Liver (tissue), 9 donors: ENCODE data around the gene SMAP1. TPM values are rescaled to one million over a fixed set of nuclear protein-coding genes. Genes with fewer than 3 reads are reported as not detected.
A peak's percentile ranks its signal among the peaks of the same experiment; 100 is the strongest.

Experiments
- DNase-seq: peaks from one replicate; pipeline ENCODE4 v3.0.0-alpha.2; 2017; ENCODE audit warnings: low spot score
- H3K27ac ChIP-seq, 2 donors: one replicate each; pipeline ENCODE4 v1.7.0; 2013; ENCODE audit warnings: inconsistent platforms in 2 of 2, low read length in 2 of 2, control low read depth in 1 of 2, low read depth in 1 of 2, mild to moderate bottlenecking in 1 of 2
- H3K27me3 ChIP-seq, 4 donors: one replicate each; pipeline versions ENCODE4 v1.6.1 to v1.7.0; 2013; ENCODE audit warnings: low read length in 3 of 4, inconsistent platforms in 1 of 4, mild to moderate bottlenecking in 1 of 4, moderate library complexity in 1 of 4; ENCODE audit not compliant: control insufficient read depth in 4 of 4, insufficient read depth in 4 of 4
- H3K36me3 ChIP-seq, 4 donors: one replicate each; pipeline versions ENCODE4 v1.6.1 to v1.7.0; 2013; ENCODE audit warnings: low read length in 3 of 4, mild to moderate bottlenecking in 3 of 4, low read depth in 1 of 4, moderate library complexity in 1 of 4; ENCODE audit not compliant: control insufficient read depth in 4 of 4, insufficient read depth in 3 of 4
- H3K4me1 ChIP-seq, 4 donors: one replicate each; pipeline versions ENCODE4 v1.6.1 to v1.7.0; 2013; ENCODE audit warnings: low read length in 3 of 4, mild to moderate bottlenecking in 3 of 4, moderate library complexity in 1 of 4; ENCODE audit not compliant: control insufficient read depth in 4 of 4, insufficient read depth in 4 of 4
- H3K4me3 ChIP-seq, 3 donors: one replicate each; pipeline versions ENCODE4 v1.6.1 to v1.7.0; 2013; ENCODE audit warnings: low read length in 3 of 3, control low read depth in 1 of 3, low read depth in 1 of 3, mild to moderate bottlenecking in 1 of 3
- H3K9ac ChIP-seq, 2 donors: one replicate each; pipeline ENCODE4 v1.7.0; 2013; ENCODE audit warnings: low read length in 2 of 2, mild to moderate bottlenecking in 2 of 2, moderate library complexity in 2 of 2, control low read depth in 1 of 2, low read depth in 1 of 2
- H3K9me3 ChIP-seq, 4 donors: one replicate each; pipeline versions ENCODE4 v1.6.1 to v1.7.0; 2013; ENCODE audit warnings: low read length in 3 of 4; ENCODE audit not compliant: control insufficient read depth in 4 of 4
- ATF3 ChIP-seq: IDR thresholded peaks from 2 replicates; pipeline ENCODE4 v1.6.1; 2016; ENCODE audit warnings: antibody characterized with exemption
- EGR1 ChIP-seq, 2 donors: IDR thresholded peaks; 2 replicates each; pipeline ENCODE4 v1.6.1; 2016 to 2018; ENCODE audit warnings: antibody characterized with exemption in 2 of 2, low read depth in 2 of 2
- FOXA1 ChIP-seq: IDR thresholded peaks from 2 replicates; pipeline ENCODE4 v1.6.1; 2016; ENCODE audit warnings: antibody characterized with exemption
- FOXA2 ChIP-seq: IDR thresholded peaks from 2 replicates; pipeline ENCODE4 v1.6.1; 2016; ENCODE audit warnings: antibody characterized with exemption
- GABPA ChIP-seq, 2 donors: IDR thresholded peaks in 1 of 2; conservative IDR thresholded peaks in 1 of 2; 2 replicates each; pipeline ENCODE4 v1.6.1; 2016; ENCODE audit warnings: antibody characterized with exemption in 2 of 2, mild to moderate bottlenecking in 1 of 2, moderate library complexity in 1 of 2
- HNF4A ChIP-seq, 2 donors: conservative IDR thresholded peaks; 2 replicates each; pipeline ENCODE4 v1.6.1; 2016; ENCODE audit warnings: antibody characterized with exemption in 2 of 2, mild to moderate bottlenecking in 2 of 2
- HNF4G ChIP-seq: IDR thresholded peaks from 2 replicates; pipeline ENCODE4 v1.6.1; 2016; ENCODE audit warnings: antibody characterized with exemption
- JUND ChIP-seq, 2 donors: IDR thresholded peaks; 2 replicates each; pipeline ENCODE4 v1.6.1; 2016; ENCODE audit warnings: antibody characterized with exemption in 2 of 2
- NR2F2 ChIP-seq: IDR thresholded peaks from 2 replicates; pipeline ENCODE4 v1.6.1; 2016; ENCODE audit warnings: antibody characterized with exemption
- RAD21 ChIP-seq, 2 donors: IDR thresholded peaks; 2 replicates each; pipeline ENCODE4 v1.6.1; 2016; ENCODE audit warnings: antibody characterized with exemption in 2 of 2, mild to moderate bottlenecking in 2 of 2
- REST ChIP-seq: IDR thresholded peaks from 2 replicates; pipeline ENCODE4 v1.6.1; 2016; ENCODE audit warnings: antibody characterized with exemption, mild to moderate bottlenecking
- RXRA ChIP-seq, 2 donors: IDR thresholded peaks; 2 replicates each; pipeline ENCODE4 v1.6.1; 2017 to 2018; ENCODE audit warnings: antibody characterized with exemption in 2 of 2, mild to moderate bottlenecking in 1 of 2
- SP1 ChIP-seq: IDR thresholded peaks from 2 replicates; pipeline ENCODE4 v1.6.1; 2018; ENCODE audit warnings: antibody characterized with exemption, mild to moderate bottlenecking
- TAF1 ChIP-seq: conservative IDR thresholded peaks from 2 replicates; pipeline ENCODE4 v1.6.1; 2016; ENCODE audit warnings: antibody characterized with exemption, mild to moderate bottlenecking
- YY1 ChIP-seq: IDR thresholded peaks from 2 replicates; pipeline ENCODE4 v1.6.1; 2016; ENCODE audit warnings: antibody characterized with exemption, mild to moderate bottlenecking
- ZBTB33 ChIP-seq: IDR thresholded peaks from 2 replicates; pipeline ENCODE4 v1.6.1; 2016; ENCODE audit warnings: antibody characterized with exemption
- WGBS: extraction: QIAGEN DNeasy Blood & Tissue Kit; methylation state at CpG from one replicate; pipeline ENCODE4 v1.1.7; 2013; 5-methylcytosine and 5-hydroxymethylcytosine counted together
- polyA plus RNA-seq, 2 donors: library from polyadenylated mRNA; stranded (reverse) in 1 of 2; unstranded in 1 of 2; fragments of 200-250 nt in 1 of 2; fragments of >200 nt in 1 of 2; fragmentation: Nextera tagmentation in 1 of 2; extraction: Ambion mirVana in 1 of 2; gene quantifications; one replicate each; pipeline versions ENCODE4 v1.2.1 to v1.2.3, GENCODE V29; 2013 to 2015
- total RNA-seq, 2 donors: library from RNA; depleted of rRNA; stranded (reverse); fragments of >200 nt; gene quantifications; one replicate each; pipeline ENCODE4 v1.2.3, GENCODE V29; 2014
- TF ChIP-seq, protein P1 (sequence below): fragments of 150-350 bp; IDR thresholded peaks from 2 replicates; pipeline ENCODE4 v1.5.1; 2017; ENCODE audit warnings: improper control_type of control experiment, low read depth, low read length; ENCODE audit not compliant: missing input control
- TF ChIP-seq, protein P2 (sequence below): IDR thresholded peaks from 2 replicates; pipeline ENCODE4 v1.6.1; 2016; ENCODE audit warnings: antibody characterized with exemption
- donor health status: healthy.
- donor health status: healthy.
- donor health status: healthy.
- donor health status: healthy.
- donor health status: healthy.

The SMAP1 gene
- total and polyA plus RNA-seq, 4 donors: 9.3 to 13.3 (median 12.7) TPM

- H3K27me3 ChIP-seq: no peaks in the 10 kb centered on the region
- WGBS: 84% methylated on average over 3 of the region's 3 CpGs
- H3K36me3 ChIP-seq: no peaks in the 10 kb centered on the region
- TF ChIP-seq GABPA (IDR thresholded peaks at IDR 0.05 in 1 of 2, conservative IDR thresholded peaks at IDR 0.05 in 1 of 2): no peak
- no peak overlapping the region for H3K27ac ChIP-seq
- H3K9ac ChIP-seq: no peak overlapping the region
- no peaks in the 10 kb centered on the region for H3K9me3 ChIP-seq
- no peak overlapping the region for H3K4me3 ChIP-seq
- peaks cover 0 to 2% (median 0%) of the 10 kb centered on the region in 4 donors for H3K4me1 ChIP-seq
- no peak for DNase-seq
These were observed 16.3 kb upstream of the SMAP1 start for GRCh38 chr6:70651326-70651905.

DNA sequence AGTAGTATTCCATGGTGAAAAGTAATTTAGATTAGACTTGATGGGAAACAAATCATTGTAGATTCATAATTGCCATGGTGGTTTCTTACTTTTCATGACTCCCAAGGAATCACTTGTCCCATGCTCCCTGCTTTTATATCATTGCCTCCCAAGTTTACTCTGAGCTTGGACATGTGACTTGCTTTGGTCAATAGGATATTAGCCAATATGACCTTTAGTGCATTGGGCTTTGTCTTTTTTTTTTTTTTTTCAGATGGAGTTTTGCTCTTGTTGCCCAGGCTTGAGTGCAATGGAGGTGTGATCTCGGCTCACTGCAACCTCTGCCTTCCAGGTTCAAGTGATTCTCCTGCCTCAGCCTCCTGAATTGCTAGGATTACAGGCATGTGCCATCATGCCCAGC is 15.5 kb upstream of the SMAP1 start:
- Histone ChIP-seq H3K27ac (no peak overlapping the region), H3K4me3 (no peak overlapping the region), H3K9ac (no peak overlapping the region), H3K27me3 (no peaks in the 10 kb centered on the region), H3K4me1 (peaks cover 0 to 2% (median 0%) of the 10 kb centered on the region in 4 donors), H3K9me3 (no peaks in the 10 kb centered on the region), H3K36me3 (no peaks in the 10 kb centered on the region)
- WGBS: 86% methylated on average over 1 of the region's 1 CpG
- no peak for DNase-seq
- TF ChIP-seq TAF1 (no peak), FOXA1 (no peak), YY1 (no peak), HNF4A (conservative IDR thresholded peaks at IDR 0.05) (peak; percentile 50 to 60)

DNA sequence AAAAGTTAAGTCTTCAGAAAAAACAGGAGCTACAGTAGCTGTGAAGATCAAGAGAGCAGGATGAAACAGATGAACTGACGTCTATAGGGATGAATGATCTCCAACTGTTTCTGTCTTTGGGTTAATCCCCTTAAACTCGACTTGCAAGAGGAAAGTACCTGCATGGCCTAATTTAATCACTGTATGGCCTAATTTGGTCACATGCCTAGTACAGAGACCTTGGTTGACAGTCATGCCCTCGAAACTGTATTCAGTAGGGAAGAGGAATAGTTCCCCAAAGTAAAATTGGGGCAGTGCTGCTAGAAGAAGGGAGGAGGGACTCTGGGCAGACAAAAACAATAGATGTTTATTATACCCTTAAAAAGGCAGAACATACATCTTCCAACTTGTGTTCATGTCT is 10.0 kb upstream of the SMAP1 start:
- WGBS: 82% methylated on average over 3 of the region's 3 CpGs
- no peak for DNase-seq
- TF ChIP-seq ZBTB33 (no peak), FOXA2 (no peak), FOXA1 (no peak), YY1 (no peak), ATF3 (no peak), EGR1 (IDR thresholded peaks at IDR 0.05; ENCODE audit: low read depth in 2 of 2) (no peak), GABPA (IDR thresholded peaks at IDR 0.05 in 1 of 2, conservative IDR thresholded peaks at IDR 0.05 in 1 of 2) (no peak), TAF1 (no peak), HNF4A (conservative IDR thresholded peaks at IDR 0.05) (no peak), REST (no peak), RXRA (IDR thresholded peaks at IDR 0.05) (no peak), NR2F2 (no peak), RAD21 (IDR thresholded peaks at IDR 0.05) (no peak), HNF4G (no peak), JUND (IDR thresholded peaks at IDR 0.05) (no peak), SP1 (no peak)
- TF ChIP-seq, protein P1, sequence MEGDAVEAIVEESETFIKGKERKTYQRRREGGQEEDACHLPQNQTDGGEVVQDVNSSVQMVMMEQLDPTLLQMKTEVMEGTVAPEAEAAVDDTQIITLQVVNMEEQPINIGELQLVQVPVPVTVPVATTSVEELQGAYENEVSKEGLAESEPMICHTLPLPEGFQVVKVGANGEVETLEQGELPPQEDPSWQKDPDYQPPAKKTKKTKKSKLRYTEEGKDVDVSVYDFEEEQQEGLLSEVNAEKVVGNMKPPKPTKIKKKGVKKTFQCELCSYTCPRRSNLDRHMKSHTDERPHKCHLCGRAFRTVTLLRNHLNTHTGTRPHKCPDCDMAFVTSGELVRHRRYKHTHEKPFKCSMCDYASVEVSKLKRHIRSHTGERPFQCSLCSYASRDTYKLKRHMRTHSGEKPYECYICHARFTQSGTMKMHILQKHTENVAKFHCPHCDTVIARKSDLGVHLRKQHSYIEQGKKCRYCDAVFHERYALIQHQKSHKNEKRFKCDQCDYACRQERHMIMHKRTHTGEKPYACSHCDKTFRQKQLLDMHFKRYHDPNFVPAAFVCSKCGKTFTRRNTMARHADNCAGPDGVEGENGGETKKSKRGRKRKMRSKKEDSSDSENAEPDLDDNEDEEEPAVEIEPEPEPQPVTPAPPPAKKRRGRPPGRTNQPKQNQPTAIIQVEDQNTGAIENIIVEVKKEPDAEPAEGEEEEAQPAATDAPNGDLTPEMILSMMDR: no peak
- TF ChIP-seq, protein P2, sequence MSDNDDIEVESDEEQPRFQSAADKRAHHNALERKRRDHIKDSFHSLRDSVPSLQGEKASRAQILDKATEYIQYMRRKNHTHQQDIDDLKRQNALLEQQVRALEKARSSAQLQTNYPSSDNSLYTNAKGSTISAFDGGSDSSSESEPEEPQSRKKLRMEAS: no peak
- no peak overlapping the region for H3K27ac ChIP-seq
- H3K27me3 ChIP-seq: peaks cover 0 to 3% (median 0%) of the 10 kb centered on the region in 4 donors
- no peak overlapping the region for H3K4me3 ChIP-seq
- H3K9ac ChIP-seq: no peak overlapping the region
- no peaks in the 10 kb centered on the region for H3K9me3 ChIP-seq
- no peaks in the 10 kb centered on the region for H3K36me3 ChIP-seq
- no peaks in the 10 kb centered on the region for H3K4me1 ChIP-seq
